ENCODE measurements around the gene SLC7A8. TPM values are rescaled to one million over a fixed set of nuclear protein-coding genes. Genes with fewer than 3 reads are reported as not detected.

Gene SLC7A8
- total and polyA plus RNA-seq, 10 of the 15 experiments (the other 5 are each of a cell fraction or from before 2014, with no cell fraction given): 0.06 to 0.28 (median 0.21) TPM; not detected in 7

- ChIA-PET RAD21 (ENCODE audit: unreplicated experiment) (no interaction called here), SMC1A (ENCODE audit: uncharacterized antibody, unreplicated experiment) (no interaction called here), CTCF (no interaction called here), POLR2A (no interaction called here)
- no peak overlapping the region for H3K4me3 ChIP-seq
- no peaks in the 10 kb centered on the region for H3K27me3 ChIP-seq (replicated peaks in 1 of 2; ENCODE audit: control insufficient read depth in 2 of 2, insufficient read depth in 2 of 2, low read length in 1 of 2)
- H3K36me3 ChIP-seq (ENCODE audit: control insufficient read depth in 2 of 2, insufficient read depth in 2 of 2, low read length in 1 of 2): no peaks in the 10 kb centered on the region
- no peak for FAIRE-seq
- no peak overlapping the region for H3K9ac ChIP-seq (ENCODE audit: control insufficient read depth, insufficient read depth, low read length)
- H3K9me3 ChIP-seq (replicated peaks; ENCODE audit: control insufficient read depth, insufficient read depth, low read length): no peaks in the 10 kb centered on the region
- no TSS peak for BruUV-seq (replicated peaks)
- no peaks in the 10 kb centered on the region for H3K79me2 ChIP-seq (ENCODE audit: control insufficient read depth, insufficient read depth, low read length)
- no peak overlapping the region for H3K27ac ChIP-seq (ENCODE audit: control insufficient read depth, insufficient read depth)
- intact Hi-C loops (cut with micrococcal nuclease; ENCODE audit: unreplicated experiment) (no loop called here), in situ Hi-C loops (cut with MboI) (no loop called here)
- TF ChIP-seq FOXM1 (IDR thresholded peaks at IDR 0.05; ENCODE audit: low read depth, low read length) (no peak), USF1 (IDR thresholded peaks at IDR 0.05; ENCODE audit: borderline replicate concordance, extremely low read length, insufficient read depth, low read depth, low read length) (no peak), CEBPB (IDR thresholded peaks at IDR 0.05; ENCODE audit: borderline replicate concordance in 1 of 2, low read depth in 2 of 2, low read length in 2 of 2) (no peak)
- DNase-seq (ENCODE audit: low read depth, low spot score): no peak
- H3K4me1 ChIP-seq (ENCODE audit: control insufficient read depth, insufficient read depth, low read length): no peaks in the 10 kb centered on the region
- WGBS (ENCODE audit: insufficient coverage, insufficient replicate concordance, low lambda C conversion rate, missing lambda C conversion rate): 10% methylated on average over 7 of the region's 7 CpGs
- H2AFZ ChIP-seq (ENCODE audit: control insufficient read depth, low read depth, low read length): no peak overlapping the region
- no peak overlapping the region for H3K4me2 ChIP-seq (ENCODE audit: control insufficient read depth, insufficient read depth)
- H4K20me1 ChIP-seq (ENCODE audit: control insufficient read depth, insufficient read depth): no peaks in the 10 kb centered on the region
- ATAC-seq: no peak
Observed at GRCh38 chr14:23195552-23196101, 12.2 kb upstream of the SLC7A8 start.

DNA sequence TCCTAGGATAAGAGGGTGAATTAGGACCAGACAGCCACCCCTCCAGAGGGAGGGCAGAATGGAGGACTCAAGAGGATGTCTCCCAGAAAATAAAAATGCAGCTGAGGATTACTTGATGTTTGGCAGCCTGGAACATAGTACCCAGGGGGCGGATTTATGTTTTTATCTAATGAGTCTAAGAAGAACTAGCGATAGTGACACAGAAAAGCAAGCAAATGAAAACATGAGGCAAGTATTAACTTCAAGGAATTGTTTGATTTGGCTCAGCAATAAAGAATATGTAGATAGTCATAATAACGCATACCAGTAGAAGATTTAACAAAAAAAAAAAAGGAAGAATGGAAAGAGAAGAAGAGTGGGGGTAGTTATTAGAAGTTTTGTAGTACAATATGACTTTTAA, 10.0 kb upstream of the SLC7A8 start:
- CTCF ChIA-PET: no interaction called here
- Histone ChIP-seq H4K20me1 (ENCODE audit: control insufficient read depth, insufficient read depth) (no peaks in the 10 kb centered on the region), H3K9ac (ENCODE audit: control insufficient read depth, insufficient read depth, low read length) (no peak overlapping the region), H3K4me2 (ENCODE audit: control insufficient read depth, insufficient read depth) (no peak overlapping the region), H3K4me1 (ENCODE audit: control insufficient read depth, insufficient read depth, low read length) (no peaks in the 10 kb centered on the region), H2AFZ (ENCODE audit: control insufficient read depth, low read depth, low read length) (no peak overlapping the region), H3K4me3 (no peak overlapping the region), H3K9me3 (replicated peaks; ENCODE audit: control insufficient read depth, insufficient read depth, low read length) (no peaks in the 10 kb centered on the region), H3K27ac (ENCODE audit: control insufficient read depth, insufficient read depth) (no peak overlapping the region), H3K27me3 (replicated peaks in 1 of 2; ENCODE audit: control insufficient read depth in 2 of 2, insufficient read depth in 2 of 2, low read length in 1 of 2) (no peaks in the 10 kb centered on the region), H3K79me2 (ENCODE audit: control insufficient read depth, insufficient read depth, low read length) (no peaks in the 10 kb centered on the region), H3K36me3 (ENCODE audit: control insufficient read depth in 2 of 2, insufficient read depth in 2 of 2, low read length in 1 of 2) (no peaks in the 10 kb centered on the region)
- RAD21 ChIA-PET (ENCODE audit: unreplicated experiment): no interaction called here
- TF ChIP-seq RELA (IDR thresholded peaks at IDR 0.05; ENCODE audit: borderline replicate concordance, partially characterized antibody) (no peak), ZNF274 (IDR thresholded peaks at IDR 0.05; ENCODE audit: insufficient read depth, insufficient read length) (no peak), MYC (IDR thresholded peaks at IDR 0.05; ENCODE audit: insufficient read depth, insufficient read length, insufficient replicate concordance, low read length, severe bottlenecking) (no peak), USF2 (IDR thresholded peaks at IDR 0.05; ENCODE audit: borderline replicate concordance, low read depth, low read length) (no peak), SREBF1 (IDR thresholded peaks at IDR 0.05; ENCODE audit: low read length) (no peak), RFX5 (IDR thresholded peaks at IDR 0.05; ENCODE audit: low read depth, low read length) (no peak), GATAD2B (conservative IDR thresholded peaks at IDR 0.05; ENCODE audit: low read depth) (no peak), CREM (IDR thresholded peaks at IDR 0.05; ENCODE audit: low read depth) (no peak), ZNF217 (IDR thresholded peaks at IDR 0.05) (no peak)
- intact Hi-C loops (cut with micrococcal nuclease; ENCODE audit: unreplicated experiment): no loop called here
- 24% methylated on average over 3 of the region's 3 CpGs for WGBS (ENCODE audit: insufficient coverage, insufficient replicate concordance, low lambda C conversion rate, missing lambda C conversion rate)
- SMC1A ChIA-PET (ENCODE audit: uncharacterized antibody, unreplicated experiment): no interaction called here
- in situ Hi-C loops (cut with MboI): no loop called here
- ATAC-seq (no peak), DNase-seq (ENCODE audit: low read depth, low spot score) (no peak), FAIRE-seq (no peak)
- BruUV-seq (replicated peaks): no TSS peak
- POLR2A ChIA-PET: no interaction called here

Data from GM12878 (cell line).